NT2/D1 (cell line): ENCODE data around the gene GINS2.

Experiments used
- YY1 ChIP-seq: IDR thresholded peaks from 2 replicates; pipeline ENCODE4 v1.6.1; 2011; ENCODE audit not compliant: insufficient read length, insufficient read depth
- ZNF274 ChIP-seq: IDR thresholded peaks from 2 replicates; pipeline ENCODE4 v1.6.1; 2011; ENCODE audit warnings: mild to moderate bottlenecking, low read depth, low read length

- no peak for TF ChIP-seq ZNF274
- no peak for TF ChIP-seq YY1
Measured at GRCh38 chr16:85663891-85664321, 24.8 kb downstream of the GINS2 start.
